ENCODE results near the gene TCL1B. TPM values are rescaled to one million over a fixed set of nuclear protein-coding genes. Genes with fewer than 3 reads are reported as not detected.

Gene TCL1B
- total and polyA plus RNA-seq, 2 donors (not counting 3 experiments of a cell fraction or from before 2014, with no cell fraction given) = not detected

- Histone ChIP-seq H3K4me3 (replicated peaks in 1 of 3; ENCODE audit: insufficient read depth in 1 of 3, low read depth in 1 of 3, low read length in 3 of 3) (no peak overlapping the region), H3K4me2 (ENCODE audit: insufficient read depth, low read length) (no peak overlapping the region), H4K20me1 (replicated peaks; ENCODE audit: control insufficient read depth, extremely low read depth, insufficient read depth, low read length) (no peaks in the 10 kb centered on the region), H3K9me1 (replicated peaks; ENCODE audit: control insufficient read depth, extremely low read depth, insufficient read depth, low read length) (no peaks in the 10 kb centered on the region), H3K9ac (replicated peaks; ENCODE audit: extremely low read depth, insufficient read depth, low read length) (no peak overlapping the region), H3K79me2 (ENCODE audit: control insufficient read depth, insufficient read depth, low read length) (no peaks in the 10 kb centered on the region), H3K9me3 (replicated peaks; ENCODE audit: control insufficient read depth, insufficient read depth, low read length) (no peaks in the 10 kb centered on the region), H3K27me3 (ENCODE audit: control insufficient read depth in 2 of 2, insufficient read depth in 2 of 2, low read length in 2 of 2) (no peaks in the 10 kb centered on the region), H3K27ac (ENCODE audit: insufficient read depth, low read depth, low read length) (no peak overlapping the region), H2AFZ (ENCODE audit: low read depth, low read length) (no peak overlapping the region), H3K36me3 (ENCODE audit: control insufficient read depth in 2 of 2, extremely low read depth in 1 of 2, insufficient read depth in 2 of 2, low read length in 2 of 2) (no peaks in the 10 kb centered on the region), H3K4me1 (ENCODE audit: control insufficient read depth, extremely low read depth, insufficient read depth, low read length) (no peaks in the 10 kb centered on the region)
- FAIRE-seq = no peak
- DNase-seq (ENCODE audit: low read depth, low spot score) = no peak
- POLR2A ChIA-PET = no interaction called here
- intact Hi-C loops (cut with micrococcal nuclease) (no loop called here), dilution Hi-C loops (cut with MboI; ENCODE audit: extremely low pct_ligation_motif_present, low sequenced_read_pairs) (no loop called here)
- TF ChIP-seq POLR2AphosphoS5 (IDR thresholded peaks at IDR 0.05; ENCODE audit: insufficient read depth, low read depth, low read length) (no peak), JUN (IDR thresholded peaks at IDR 0.05; ENCODE audit: borderline replicate concordance, insufficient read depth, insufficient read length, low read depth) (no peak), EZH2 (IDR thresholded peaks at IDR 0.05; ENCODE audit: borderline replicate concordance, low read depth, low read length, severe bottlenecking) (no peak), FOS (IDR thresholded peaks at IDR 0.05; ENCODE audit: borderline replicate concordance, insufficient read depth, low read length) (no peak), MAX (IDR thresholded peaks at IDR 0.05; ENCODE audit: insufficient read depth, insufficient read length) (no peak), CTCF (IDR thresholded peaks at IDR 0.05; ENCODE audit: extremely low read depth in 1 of 2, insufficient read depth in 1 of 2, low read depth in 1 of 2, low read length in 2 of 2) (no peak), POLR2A (IDR thresholded peaks at IDR 0.05; ENCODE audit: low read depth, low read length) (no peak), GATA2 (IDR thresholded peaks at IDR 0.05; ENCODE audit: insufficient read depth, insufficient read length, low read depth, low read length) (no peak), MYC (IDR thresholded peaks at IDR 0.05; ENCODE audit: low read depth, low read length) (no peak)
- BruUV-seq (replicated peaks) = no TSS peak
- CTCF ChIA-PET = no interaction called here
These were observed 25.3 kb upstream of the TCL1B start for GRCh38 chr14:95660651-95661515.

Measured in endothelial cell of umbilical vein (primary cell).